H9 (cell line): ENCODE measurements around the gene CEP85L. TPM values are rescaled to one million over a fixed set of nuclear protein-coding genes. Genes with fewer than 3 reads are reported as not detected.

ENCODE experiments used
- DNase-seq: peaks from one replicate; pipeline ENCODE4 v3.0.0-alpha.2; 2017
- H2AFZ ChIP-seq: one replicate; pipeline ENCODE4 v1.6.1; 2013; ENCODE audit warnings: mild to moderate bottlenecking, low read length, control low read depth, moderate library complexity
- H2AK5ac ChIP-seq: 2 replicates; pipeline ENCODE4 v1.6.1; 2013; ENCODE audit warnings: low read length, control low read depth, mixed read lengths; ENCODE audit not compliant: insufficient read length
- H2BK120ac ChIP-seq: one replicate; pipeline ENCODE4 v1.6.1; 2013; ENCODE audit warnings: low read depth, mild to moderate bottlenecking, low read length, control low read depth, inconsistent platforms; ENCODE audit not compliant: poor library complexity, severe bottlenecking
- H2BK12ac ChIP-seq: 2 replicates; pipeline ENCODE4 v1.6.1; 2013; ENCODE audit warnings: low read length, control low read depth, mixed read lengths, low read depth; ENCODE audit not compliant: insufficient read length
- H2BK15ac ChIP-seq: 2 replicates; pipeline ENCODE4 v1.6.1; 2013; ENCODE audit warnings: low read depth, low read length, control low read depth
- H2BK20ac ChIP-seq: one replicate; pipeline ENCODE4 v1.6.1; 2013; ENCODE audit warnings: low read depth, mild to moderate bottlenecking, low read length, control low read depth, inconsistent platforms; ENCODE audit not compliant: poor library complexity, severe bottlenecking
- H2BK5ac ChIP-seq: 2 replicates; pipeline ENCODE4 v1.6.1; 2013; ENCODE audit warnings: low read length, control low read depth, mixed read lengths; ENCODE audit not compliant: insufficient read length
- H3K14ac ChIP-seq: 2 replicates; pipeline ENCODE4 v1.6.1; 2013; ENCODE audit warnings: low read length, control low read depth; ENCODE audit not compliant: insufficient read depth
- H3K18ac ChIP-seq: 2 replicates; pipeline ENCODE4 v1.6.1; 2013; ENCODE audit warnings: low read depth, mild to moderate bottlenecking, mixed read lengths, low read length, control low read depth; ENCODE audit not compliant: insufficient read length
- H3K23ac ChIP-seq: 2 replicates; pipeline ENCODE4 v1.6.1; 2013; ENCODE audit warnings: low read length, control low read depth, mixed read lengths, low read depth; ENCODE audit not compliant: insufficient read length
- H3K23me2 ChIP-seq: 2 replicates; pipeline ENCODE4 v1.6.1; 2013; ENCODE audit warnings: low read depth, mild to moderate bottlenecking, mixed read lengths, low read length, control low read depth; ENCODE audit not compliant: insufficient read length, poor library complexity, severe bottlenecking
- H3K27ac ChIP-seq: 2 replicates; pipeline ENCODE4 v1.5.1; 2013; ENCODE audit warnings: low read length, control low read depth, mixed read lengths, low read depth; ENCODE audit not compliant: insufficient read length
- H3K27me3 ChIP-seq: 2 replicates; pipeline ENCODE4 v1.6.1; 2013; ENCODE audit warnings: low read length, control low read depth, inconsistent platforms; ENCODE audit not compliant: insufficient read depth
- H3K4ac ChIP-seq: 2 replicates; pipeline ENCODE4 v1.6.1; 2013; ENCODE audit warnings: low read depth, mild to moderate bottlenecking, control low read depth, inconsistent platforms, low read length, moderate library complexity
- H3K4me1 ChIP-seq: 2 replicates; pipeline ENCODE4 v1.6.1; 2013; ENCODE audit warnings: low read length, control low read depth, inconsistent platforms; ENCODE audit not compliant: insufficient read depth
- H3K4me2 ChIP-seq: 2 replicates; pipeline ENCODE4 v1.6.1; 2013; ENCODE audit warnings: low read length, control low read depth, mixed read lengths; ENCODE audit not compliant: insufficient read length, insufficient read depth
- H3K56ac ChIP-seq: 2 replicates; pipeline ENCODE4 v1.6.1; 2013; ENCODE audit warnings: low read depth, mild to moderate bottlenecking, mixed read lengths, low read length, control low read depth; ENCODE audit not compliant: insufficient read length
- H3K79me1 ChIP-seq: 2 replicates; pipeline ENCODE4 v1.6.1; 2013; ENCODE audit warnings: low read depth, mild to moderate bottlenecking, moderate library complexity, low read length, control low read depth, inconsistent platforms; ENCODE audit not compliant: insufficient read depth, poor library complexity, severe bottlenecking
- H3K79me2 ChIP-seq: 2 replicates; pipeline ENCODE4 v1.6.1; 2013; ENCODE audit warnings: low read length, control low read depth, inconsistent platforms; ENCODE audit not compliant: insufficient read depth
- H3K9ac ChIP-seq: 2 replicates; pipeline ENCODE4 v1.6.1; 2013; ENCODE audit warnings: low read length, control low read depth, mixed read lengths; ENCODE audit not compliant: insufficient read length; ENCODE audit errors: extremely low read depth
- H3K9me3 ChIP-seq: one replicate; pipeline ENCODE4 v1.6.1; 2013; ENCODE audit warnings: low read depth, low read length, inconsistent platforms; ENCODE audit not compliant: control insufficient read depth
- H3T11ph ChIP-seq: one replicate; pipeline ENCODE4 v1.6.1; 2013; ENCODE audit warnings: mild to moderate bottlenecking, low read length, control low read depth, inconsistent platforms
- H4K20me1 ChIP-seq: one replicate; pipeline ENCODE4 v1.6.1; 2013; ENCODE audit not compliant: control insufficient read depth, insufficient read length, insufficient read depth
- H4K5ac ChIP-seq: 2 replicates; pipeline ENCODE4 v1.6.1; 2013; ENCODE audit warnings: low read depth, mild to moderate bottlenecking, mixed read lengths, low read length, control low read depth; ENCODE audit not compliant: insufficient read length
- H4K8ac ChIP-seq: replicated peaks from 2 replicates; pipeline ENCODE4 v1.6.1; 2013; ENCODE audit warnings: low read length, control low read depth, mixed read lengths, low read depth; ENCODE audit not compliant: insufficient read length
- H4K91ac ChIP-seq: 2 replicates; pipeline ENCODE4 v1.6.1; 2013; ENCODE audit warnings: low read depth, mild to moderate bottlenecking, moderate library complexity, mixed read lengths, low read length, control low read depth; ENCODE audit not compliant: insufficient read length
- H3K27ac Mint-ChIP-seq, 3 experiments: 2 replicates in 2 of 3; 3 replicates in 1 of 3; pipeline ENCODE4 v1.8.0; 2020 to 2021; ENCODE audit warnings: mixed read lengths in 3 of 3, mild to moderate bottlenecking in 1 of 3, moderate library complexity in 1 of 3
- H3K27me3 Mint-ChIP-seq: 2 replicates; pipeline ENCODE4 v1.8.0; 2021; ENCODE audit warnings: low read depth, mild to moderate bottlenecking, moderate library complexity, mixed read lengths
- H3K36me3 Mint-ChIP-seq, 3 experiments: 2 replicates in 2 of 3; 3 replicates in 1 of 3; pipeline ENCODE4 v1.8.0; 2020 to 2021; ENCODE audit warnings: low read depth in 3 of 3, mixed read lengths in 3 of 3; ENCODE audit not compliant: insufficient read depth in 1 of 3
- H3K4me1 Mint-ChIP-seq, 2 experiments: 2 replicates each; pipeline ENCODE4 v1.8.0; 2020; ENCODE audit warnings: mixed read lengths in 2 of 2
- H3K4me3 Mint-ChIP-seq, 2 experiments: 2 replicates in 1 of 2; 3 replicates in 1 of 2; pipeline ENCODE4 v1.8.0; 2020 to 2021; ENCODE audit warnings: mild to moderate bottlenecking in 2 of 2, mixed read lengths in 2 of 2, moderate library complexity in 1 of 2
- H3K9me3 Mint-ChIP-seq, 2 experiments: 2 replicates in 1 of 2; 3 replicates in 1 of 2; pipeline ENCODE4 v1.8.0; 2020; ENCODE audit warnings: mild to moderate bottlenecking in 2 of 2, mixed read lengths in 2 of 2, moderate library complexity in 1 of 2
- total RNA-seq: library from RNA; stranded (reverse); gene quantifications from 2 replicates; pipeline ENCODE4 v1.2.1, GENCODE V29; 2021
- TF ChIP-seq, protein P1 (sequence below): fragments of 200-600 bp; sonication (generic); conservative IDR thresholded peaks from 3 replicates; pipeline ENCODE4 v1.8.0; 2021; ENCODE audit warnings: antibody characterized with exemption, mild to moderate bottlenecking

Gene CEP85L
- total RNA-seq, 1 experiment from 2014 or later, result 3.8 TPM

DNA sequence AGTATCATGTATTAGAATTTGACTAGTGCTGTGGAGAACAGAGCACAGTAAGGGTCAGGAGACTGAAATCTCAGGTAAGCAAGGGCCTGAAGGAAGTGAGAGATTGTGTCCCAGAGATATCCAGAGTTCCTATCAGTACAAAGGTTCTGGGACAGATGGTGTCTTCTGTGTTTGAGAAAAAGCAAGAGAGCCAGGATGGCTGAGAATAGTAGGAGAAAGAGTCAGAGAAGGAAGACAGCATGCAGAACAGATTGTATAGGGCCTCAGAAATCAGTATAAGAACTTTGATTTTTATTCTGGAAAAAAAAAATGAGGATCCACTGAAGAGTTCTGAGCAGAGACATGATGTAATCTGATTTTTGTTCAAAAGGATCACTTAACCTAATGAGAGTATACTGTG lies 178.1 kb downstream of the CEP85L start:
- H3K27ac ChIP-seq, result no peak overlapping the region
- H3K9me3 Mint-ChIP-seq, result no peaks in the 10 kb centered on the region
- H3K79me1 ChIP-seq, result no peaks in the 10 kb centered on the region
- H2BK20ac ChIP-seq, result no peak overlapping the region
- no peak overlapping the region for H3K14ac ChIP-seq
- H3K18ac ChIP-seq, result no peak overlapping the region
- H2AK5ac ChIP-seq, result no peak overlapping the region
- no peak overlapping the region for H2BK15ac ChIP-seq
- no peak overlapping the region for H4K91ac ChIP-seq
- no peaks in the 10 kb centered on the region for H4K20me1 ChIP-seq
- H3K79me2 ChIP-seq, result no peaks in the 10 kb centered on the region
- no peaks in the 10 kb centered on the region for H3K27me3 ChIP-seq
- no peak overlapping the region for H3T11ph ChIP-seq
- no peak overlapping the region for H2BK5ac ChIP-seq
- H3K27me3 Mint-ChIP-seq, result no peaks in the 10 kb centered on the region
- H3K56ac ChIP-seq, result no peak overlapping the region
- no peak overlapping the region for H4K5ac ChIP-seq
- H3K4me1 ChIP-seq, result no peaks in the 10 kb centered on the region
- H3K36me3 Mint-ChIP-seq, result no peaks in the 10 kb centered on the region
- H3K4me3 Mint-ChIP-seq, result no peak overlapping the region
- no peaks in the 10 kb centered on the region for H3K23me2 ChIP-seq
- H2BK120ac ChIP-seq, result no peak overlapping the region
- no peak overlapping the region for H2BK12ac ChIP-seq
- H3K23ac ChIP-seq, result no peak overlapping the region
- DNase-seq, result no peak
- H3K9me3 ChIP-seq, result no peaks in the 10 kb centered on the region
- H4K8ac ChIP-seq, result no peak overlapping the region
- no peak overlapping the region for H2AFZ ChIP-seq
- TF ChIP-seq, protein P1, sequence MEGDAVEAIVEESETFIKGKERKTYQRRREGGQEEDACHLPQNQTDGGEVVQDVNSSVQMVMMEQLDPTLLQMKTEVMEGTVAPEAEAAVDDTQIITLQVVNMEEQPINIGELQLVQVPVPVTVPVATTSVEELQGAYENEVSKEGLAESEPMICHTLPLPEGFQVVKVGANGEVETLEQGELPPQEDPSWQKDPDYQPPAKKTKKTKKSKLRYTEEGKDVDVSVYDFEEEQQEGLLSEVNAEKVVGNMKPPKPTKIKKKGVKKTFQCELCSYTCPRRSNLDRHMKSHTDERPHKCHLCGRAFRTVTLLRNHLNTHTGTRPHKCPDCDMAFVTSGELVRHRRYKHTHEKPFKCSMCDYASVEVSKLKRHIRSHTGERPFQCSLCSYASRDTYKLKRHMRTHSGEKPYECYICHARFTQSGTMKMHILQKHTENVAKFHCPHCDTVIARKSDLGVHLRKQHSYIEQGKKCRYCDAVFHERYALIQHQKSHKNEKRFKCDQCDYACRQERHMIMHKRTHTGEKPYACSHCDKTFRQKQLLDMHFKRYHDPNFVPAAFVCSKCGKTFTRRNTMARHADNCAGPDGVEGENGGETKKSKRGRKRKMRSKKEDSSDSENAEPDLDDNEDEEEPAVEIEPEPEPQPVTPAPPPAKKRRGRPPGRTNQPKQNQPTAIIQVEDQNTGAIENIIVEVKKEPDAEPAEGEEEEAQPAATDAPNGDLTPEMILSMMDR, result no peak
- H3K4me1 Mint-ChIP-seq, result peaks cover 1 to 5% of the 10 kb centered on the region in 2 experiments; a peak in 1 of 4 replicates
- H3K9ac ChIP-seq, result no peak overlapping the region
- no peak overlapping the region for H3K4me2 ChIP-seq
- no peak overlapping the region for H3K4ac ChIP-seq
- no peak overlapping the region for H3K27ac Mint-ChIP-seq
